Right lobe of liver (tissue), 6 donors: ENCODE data around the gene HSPA4. TPM values are rescaled to one million over a fixed set of nuclear protein-coding genes. Genes with fewer than 3 reads are reported as not detected.

Experiments
- ATAC-seq, 4 donors: fragments of 200-7000 bp; cut with Tn5 transposase; one replicate each; pipeline ENCODE4 v1.9.1; 2020; ENCODE audit warnings: mild to moderate bottlenecking in 4 of 4, moderate library complexity in 4 of 4
- DNase-seq, 3 donors: peaks; one replicate each; pipeline ENCODE4 v3.0.0-alpha.2; 2020
- H3K27ac ChIP-seq, 3 donors: fragments of 200-600 bp; one replicate each; pipeline ENCODE4 v1.8.0; 2022
- H3K27me3 ChIP-seq, 2 donors: fragments of 200-600 bp; one replicate each; pipeline ENCODE4 v1.8.0; 2022
- H3K36me3 ChIP-seq, 4 donors: fragments of 200-600 bp; sonication (generic) in 1 of 4; one replicate each; pipeline versions ENCODE4 v1.5.1 to v1.8.0; 2017 to 2022; ENCODE audit warnings: control low read depth in 1 of 4
- H3K4me1 ChIP-seq, 4 donors: fragments of 200-600 bp; sonication (generic) in 1 of 4; one replicate each; pipeline versions ENCODE4 v1.5.1 to v1.8.0; 2017 to 2022; ENCODE audit warnings: control low read depth in 1 of 4
- H3K4me3 ChIP-seq, 3 donors: fragments of 200-600 bp; one replicate each; pipeline ENCODE4 v1.8.0; 2022
- H3K9me3 ChIP-seq, 4 donors: fragments of 200-600 bp; sonication (generic) in 1 of 4; one replicate each; pipeline versions ENCODE4 v1.5.1 to v1.8.0; 2017 to 2022; ENCODE audit warnings: control low read depth in 1 of 4
- POLR2A ChIP-seq: fragments of 450-650 bp; IDR thresholded peaks from one replicate; pipeline ENCODE4 v1.6.1; 2017; ENCODE audit warnings: antibody characterized with exemption, mild to moderate bottlenecking
- WGBS: methylation state at CpG from one replicate; pipeline ENCODE4 v1.1.6; 2018; ENCODE audit warnings: low coverage, low lambda C conversion rate; ENCODE audit not compliant: insufficient coverage; ENCODE audit errors: missing lambda C conversion rate; 5-methylcytosine and 5-hydroxymethylcytosine counted together
- intact Hi-C, 2 donors: fragments of 100-400 bp; cut with DNase I; formaldehyde crosslinking; loops; one replicate each; pipeline versions ENCODE4 v1.11.2 to v1.14.1; 2022
- total RNA-seq, 6 experiments: library from RNA; depleted of rRNA in 2 of 6; stranded (reverse); fragments of >200 nt in 2 of 6; fragmentation: NEBNext Ultra II Directional in 3 of 6; extraction: Animal tissue kit (Norgen Biotek cat#: 25700) in 3 of 6; gene quantifications; one replicate each; pipeline versions ENCODE4 v1.1.0 to v1.2.4, GENCODE V29; 2016 to 2023
- TF ChIP-seq, protein P1 (sequence below), 4 donors: fragments of 200-600 bp in 3 of 4; fragments of 450-650 bp in 1 of 4; IDR thresholded peaks; one replicate each; pipeline versions ENCODE4 v1.5.1 to v1.8.0; 2016 to 2022; ENCODE audit warnings: antibody characterized with exemption in 4 of 4, mild to moderate bottlenecking in 2 of 4
- donor health status: DM: no; HTN: yes; CAD: no.
- donor health status: DM: no; HTN: no; CAD: no.
- donor health status: DM: no; HTN: no; CAD: no.
- donor health status: DM: no; HTN: yes; CAD: no.
- donor health status: DM: no; HTN: yes; CAD: no.

The HSPA4 gene
- total RNA-seq, 6 experiments from 2014 or later: 30.1 to 68.6 (median 46.1) TPM

DNA sequence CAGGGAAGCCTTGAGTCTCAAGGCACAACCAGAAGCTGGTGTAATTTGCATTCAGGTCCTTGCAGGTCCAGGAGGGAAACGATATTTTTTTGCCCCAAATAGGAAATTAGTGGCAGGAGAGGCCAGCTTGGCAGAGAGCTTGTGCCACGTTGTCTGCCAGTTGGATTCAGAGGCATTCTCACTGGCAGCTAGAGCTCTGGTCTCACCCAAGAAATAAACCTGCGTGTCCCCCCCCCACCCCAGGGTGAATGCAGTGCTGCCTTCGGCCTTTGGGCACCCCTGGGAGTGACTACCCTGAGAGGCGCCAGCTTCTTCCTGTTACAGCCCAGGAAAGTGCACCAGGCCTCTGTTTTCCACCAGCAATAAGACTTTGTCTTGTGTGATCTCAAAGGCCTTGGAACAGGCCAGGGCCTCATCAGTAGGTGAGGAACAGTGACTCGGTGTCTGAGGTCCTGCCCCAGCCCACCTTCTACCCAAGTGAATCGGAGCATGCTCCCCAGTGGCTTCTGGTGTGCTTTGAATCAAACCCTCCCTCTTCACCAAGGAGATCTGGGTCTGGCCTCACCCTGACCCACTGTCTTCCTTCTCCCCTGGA lies 68.4 kb downstream of the HSPA4 start:
- H3K27me3 ChIP-seq: no peaks in the 10 kb centered on the region
- TF ChIP-seq POLR2A: no peak
- TF ChIP-seq, protein P1, sequence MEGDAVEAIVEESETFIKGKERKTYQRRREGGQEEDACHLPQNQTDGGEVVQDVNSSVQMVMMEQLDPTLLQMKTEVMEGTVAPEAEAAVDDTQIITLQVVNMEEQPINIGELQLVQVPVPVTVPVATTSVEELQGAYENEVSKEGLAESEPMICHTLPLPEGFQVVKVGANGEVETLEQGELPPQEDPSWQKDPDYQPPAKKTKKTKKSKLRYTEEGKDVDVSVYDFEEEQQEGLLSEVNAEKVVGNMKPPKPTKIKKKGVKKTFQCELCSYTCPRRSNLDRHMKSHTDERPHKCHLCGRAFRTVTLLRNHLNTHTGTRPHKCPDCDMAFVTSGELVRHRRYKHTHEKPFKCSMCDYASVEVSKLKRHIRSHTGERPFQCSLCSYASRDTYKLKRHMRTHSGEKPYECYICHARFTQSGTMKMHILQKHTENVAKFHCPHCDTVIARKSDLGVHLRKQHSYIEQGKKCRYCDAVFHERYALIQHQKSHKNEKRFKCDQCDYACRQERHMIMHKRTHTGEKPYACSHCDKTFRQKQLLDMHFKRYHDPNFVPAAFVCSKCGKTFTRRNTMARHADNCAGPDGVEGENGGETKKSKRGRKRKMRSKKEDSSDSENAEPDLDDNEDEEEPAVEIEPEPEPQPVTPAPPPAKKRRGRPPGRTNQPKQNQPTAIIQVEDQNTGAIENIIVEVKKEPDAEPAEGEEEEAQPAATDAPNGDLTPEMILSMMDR (IDR thresholded peaks at IDR 0.05): no peak
- intact Hi-C loops: no loop called here
- no peaks in the 10 kb centered on the region for H3K4me1 ChIP-seq
- no peaks in the 10 kb centered on the region for H3K36me3 ChIP-seq
- DNase-seq (no peak), ATAC-seq (no peak)
- 78% methylated on average over 3 of the region's 7 CpGs for WGBS
- H3K9me3 ChIP-seq: no peaks in the 10 kb centered on the region
- no peak overlapping the region for H3K4me3 ChIP-seq
- H3K27ac ChIP-seq: no peak overlapping the region

DNA sequence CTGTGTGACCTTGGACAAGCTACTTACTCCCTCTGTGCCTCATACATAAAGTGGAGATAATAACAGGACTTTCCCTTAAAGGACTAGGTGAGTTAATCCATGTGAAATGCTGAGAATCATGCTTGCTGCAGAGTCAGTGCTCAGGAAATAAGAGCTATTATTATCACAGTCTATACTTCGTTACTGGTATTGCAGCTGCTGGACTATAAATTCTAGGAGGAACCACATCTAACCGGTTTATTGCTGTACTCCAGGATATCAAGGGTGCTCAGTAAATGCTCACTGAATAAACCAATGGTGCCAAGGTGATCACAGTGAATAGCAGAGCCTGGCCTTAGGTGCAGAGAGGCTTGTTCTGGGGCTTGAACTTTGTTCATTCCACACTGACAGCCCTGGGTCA lies 69.3 kb downstream of the HSPA4 start:
- Histone ChIP-seq H3K4me1 (no peaks in the 10 kb centered on the region), H3K9me3 (no peaks in the 10 kb centered on the region), H3K27me3 (no peaks in the 10 kb centered on the region), H3K36me3 (no peaks in the 10 kb centered on the region), H3K4me3 (no peak overlapping the region), H3K27ac (no peak overlapping the region)
- TF ChIP-seq, protein P1 (IDR thresholded peaks at IDR 0.05): no peak
- no peak for TF ChIP-seq POLR2A
- no peak for ATAC-seq
- 52% methylated on average over 2 of the region's 2 CpGs for WGBS
- DNase-seq: no peak
- intact Hi-C loops: no loop called here

DNA sequence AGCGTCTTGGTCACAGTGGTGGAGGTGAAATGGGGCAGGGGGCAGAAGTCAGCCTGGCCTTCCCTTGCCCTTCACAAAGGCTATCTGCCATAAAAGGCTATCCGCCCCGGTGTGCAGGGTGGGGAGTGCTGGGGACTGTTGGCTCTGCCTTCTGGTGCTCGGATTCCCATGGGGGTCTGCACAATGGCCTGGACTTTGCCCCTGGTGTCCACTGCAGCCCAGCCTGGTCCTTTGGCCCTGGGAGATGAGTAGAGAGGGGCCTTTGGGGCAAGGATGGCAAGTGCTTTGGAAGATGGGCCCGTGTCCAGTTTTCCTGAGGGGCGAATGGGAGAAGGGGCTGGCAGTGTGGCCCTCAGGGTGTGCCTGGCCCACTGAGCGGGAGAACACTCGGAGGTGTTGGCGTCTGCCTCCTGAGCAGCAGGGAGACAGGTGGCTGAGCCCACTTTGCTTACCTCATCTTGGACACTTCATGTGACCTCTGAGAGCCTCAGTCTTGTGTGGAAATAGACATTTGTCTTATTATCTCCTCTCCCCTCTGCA lies 69.9 kb downstream of the HSPA4 start:
- TF ChIP-seq, protein P1 (IDR thresholded peaks at IDR 0.05): no peak
- H3K27ac ChIP-seq: no peak overlapping the region
- 60% methylated on average over 3 of the region's 9 CpGs for WGBS
- intact Hi-C loops: no loop called here
- no peaks in the 10 kb centered on the region for H3K36me3 ChIP-seq
- ATAC-seq: no peak
- no peaks in the 10 kb centered on the region for H3K4me1 ChIP-seq
- DNase-seq: no peak
- H3K4me3 ChIP-seq: no peak overlapping the region
- no peaks in the 10 kb centered on the region for H3K27me3 ChIP-seq
- H3K9me3 ChIP-seq: no peaks in the 10 kb centered on the region

DNA sequence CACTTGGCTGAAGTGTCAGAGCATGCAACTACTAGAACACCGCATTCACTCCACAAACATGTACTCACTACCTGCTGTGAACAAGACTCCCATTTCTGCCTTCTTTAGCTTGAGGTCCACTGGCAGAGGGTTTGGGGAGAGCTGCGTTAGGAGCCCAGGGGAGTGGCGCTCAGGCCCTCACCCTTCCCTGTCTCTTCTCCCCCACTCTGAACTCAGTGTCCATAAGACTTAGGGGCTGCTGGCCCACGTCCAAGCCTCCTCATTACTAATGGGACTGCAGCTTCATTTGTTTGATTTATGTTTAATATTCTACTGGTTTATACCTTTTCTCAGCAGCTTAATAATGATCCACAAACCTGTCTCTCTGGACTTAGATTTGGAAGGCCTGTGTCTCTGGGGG lies 70.9 kb downstream of the HSPA4 start:
- no peak for ATAC-seq
- Histone ChIP-seq H3K27ac (no peak overlapping the region), H3K27me3 (no peaks in the 10 kb centered on the region), H3K9me3 (no peaks in the 10 kb centered on the region), H3K4me1 (no peaks in the 10 kb centered on the region), H3K4me3 (no peak overlapping the region), H3K36me3 (no peaks in the 10 kb centered on the region)
- no peak for DNase-seq
- WGBS: 86% methylated on average over 3 of the region's 4 CpGs
- intact Hi-C loops: no loop called here
- no peak for TF ChIP-seq POLR2A
- TF ChIP-seq, protein P1 (IDR thresholded peaks at IDR 0.05): no peak
